GM18508 (cell line): ENCODE results near the gene MPEG1.

ENCODE experiments used
- ATAC-seq: cut with Tn5 transposase; IDR thresholded peaks from one replicate; pipeline ENCODE4 v1.9.1; 2021; ENCODE audit warnings: moderate number of reproducible peaks; ENCODE audit not compliant: insufficient read depth, unreplicated experiment

MPEG1 gene

DNA sequence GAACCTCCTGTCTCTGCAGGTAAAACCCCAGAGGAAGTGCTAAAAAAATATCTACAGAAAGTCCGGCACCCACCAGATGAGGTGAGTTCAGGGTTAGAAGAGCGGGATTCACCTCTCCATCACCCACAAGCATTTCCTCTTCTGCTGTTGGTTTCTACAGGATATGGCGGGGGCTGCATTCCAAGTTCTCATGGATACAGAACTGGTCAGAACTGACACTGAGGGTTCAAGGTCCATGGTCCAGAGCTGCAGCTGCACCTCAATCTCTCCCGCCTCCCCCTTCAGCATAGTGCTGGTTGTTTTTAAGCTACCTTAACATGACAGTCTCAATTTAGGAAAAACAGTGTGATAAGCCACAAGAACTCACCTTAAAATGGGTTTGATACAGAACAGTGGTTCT, 21.6 kb downstream of the MPEG1 start:
- ATAC-seq = no peak

DNA sequence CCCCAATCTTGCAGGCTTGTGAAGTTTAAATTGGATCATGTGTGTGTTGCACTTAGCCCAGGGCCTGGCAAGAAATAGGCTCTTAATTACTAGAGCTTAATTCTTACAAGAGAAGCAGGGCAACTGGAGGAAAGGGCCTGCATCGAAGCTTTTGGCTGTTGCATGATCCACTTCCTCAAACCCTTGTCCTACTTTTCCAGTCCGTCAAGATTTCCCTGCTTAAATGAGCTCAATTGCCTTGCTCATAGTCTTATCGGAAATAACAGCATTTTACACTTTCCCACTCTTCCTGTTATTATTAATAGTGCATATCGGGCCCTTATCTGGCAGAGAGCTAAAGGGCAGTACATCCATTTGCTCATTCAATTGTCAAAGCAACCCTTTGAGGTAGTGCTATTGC, 22.7 kb downstream of the MPEG1 start:
- ATAC-seq = no peak

DNA sequence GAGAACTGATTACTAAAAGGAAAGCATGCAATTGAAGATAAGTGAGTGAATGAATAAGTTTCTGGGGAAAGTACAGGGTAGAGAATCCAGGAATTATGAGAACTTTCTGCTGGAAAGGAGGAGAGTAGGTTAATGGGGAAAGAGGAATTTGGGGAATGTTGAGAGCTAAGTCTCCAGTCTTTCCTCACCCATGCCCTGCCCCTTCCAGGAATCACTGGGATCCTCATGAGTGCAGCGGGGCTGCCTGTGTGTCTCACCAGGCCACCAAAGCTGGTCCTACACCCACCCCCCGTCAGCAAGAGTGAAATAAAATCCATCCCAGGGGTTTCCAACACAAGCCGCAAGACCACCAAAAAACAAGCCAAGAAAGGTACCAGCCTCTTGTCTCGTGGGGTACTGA, 23.8 kb downstream of the MPEG1 start:
- no peak for ATAC-seq

DNA sequence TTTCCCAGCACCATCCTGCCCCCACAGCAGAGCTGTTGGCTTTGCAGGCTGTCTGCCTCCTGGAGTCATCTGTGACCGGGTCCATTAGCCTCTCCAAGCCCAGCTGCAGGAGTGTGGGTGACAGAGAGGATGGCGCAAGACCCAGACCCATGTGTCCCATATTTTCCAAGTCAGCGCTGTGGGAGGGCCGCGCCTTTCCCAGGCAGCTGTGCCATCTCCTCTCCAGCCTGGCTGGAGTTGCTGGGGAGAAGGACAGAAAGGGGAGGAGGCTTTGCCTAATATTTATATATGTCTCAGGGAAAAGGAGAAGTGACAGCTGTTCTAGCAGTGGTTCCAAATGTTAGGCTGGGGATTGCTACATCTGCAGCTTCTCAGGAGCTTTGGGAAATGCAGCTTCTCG, 25.1 kb downstream of the MPEG1 start:
- ATAC-seq = no peak

DNA sequence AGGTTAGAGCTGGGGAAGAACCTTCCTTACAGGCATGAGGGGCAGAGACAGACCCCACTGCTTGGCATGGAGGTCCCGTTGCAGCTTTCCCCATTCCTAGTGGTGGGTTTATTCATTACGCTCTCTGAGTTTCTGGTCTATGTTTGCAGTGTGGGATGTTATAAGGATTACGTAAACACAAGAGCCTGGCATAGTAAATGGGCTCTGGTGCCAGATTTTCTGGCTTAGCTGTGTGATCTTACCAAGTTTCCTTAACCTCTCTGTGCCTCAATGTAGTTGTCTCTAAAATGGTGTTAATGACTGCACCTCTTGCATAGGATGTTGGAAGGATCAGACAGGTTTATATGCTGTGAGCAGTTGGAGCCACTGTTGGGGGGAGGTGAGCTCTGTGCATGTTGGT, 25.7 kb downstream of the MPEG1 start:
- ATAC-seq = no peak

DNA sequence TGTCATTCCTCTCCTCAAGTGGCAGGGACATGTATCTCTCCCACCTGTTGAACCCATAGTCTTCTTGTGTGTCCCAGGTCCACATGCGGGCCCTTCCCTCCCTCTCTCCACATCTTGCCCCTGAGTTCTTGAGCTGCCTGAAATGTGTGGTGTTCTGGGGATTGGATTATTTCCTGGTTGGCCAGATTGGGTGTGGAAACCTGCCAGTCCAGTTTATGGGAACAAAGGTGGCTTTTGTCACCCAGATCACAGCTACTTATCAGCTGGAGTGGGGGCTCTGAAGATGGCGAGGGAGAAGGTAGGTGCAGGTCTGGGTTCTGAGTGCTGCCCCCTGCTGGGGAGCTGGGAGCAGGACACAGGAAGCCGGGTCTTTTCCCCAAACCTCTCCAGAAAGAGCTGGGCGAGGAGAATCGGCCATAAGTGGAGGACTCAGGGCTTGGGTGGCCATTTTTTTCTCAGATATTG, 26.6 kb downstream of the MPEG1 start:
- ATAC-seq = no peak

DNA sequence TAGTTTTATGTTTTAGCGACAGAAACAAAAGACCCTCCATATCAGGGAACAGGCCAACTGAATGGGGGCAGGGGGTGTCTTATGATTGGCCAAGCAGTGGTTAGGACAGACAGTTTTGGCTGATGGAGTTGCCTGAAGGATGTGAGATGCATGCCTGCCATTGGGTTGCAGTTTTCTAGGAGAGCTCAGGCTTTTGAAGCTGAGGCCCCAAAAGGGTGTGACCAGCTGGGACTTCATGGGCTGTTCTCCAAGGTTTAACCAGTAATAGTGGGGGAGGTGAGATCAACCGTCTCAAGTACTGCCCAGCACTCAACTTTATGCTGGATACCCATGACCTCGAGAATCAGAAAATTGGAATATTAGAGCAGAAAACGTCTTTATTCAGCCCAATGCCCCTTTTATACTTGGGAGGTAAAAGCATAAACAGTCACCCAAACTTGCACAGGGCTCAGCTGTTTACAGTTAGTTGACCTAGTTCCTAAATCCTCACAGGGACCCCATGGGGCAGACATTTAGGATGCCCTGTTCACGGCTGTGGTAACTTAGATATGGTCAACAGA, 27.3 kb downstream of the MPEG1 start:
- no peak for ATAC-seq

DNA sequence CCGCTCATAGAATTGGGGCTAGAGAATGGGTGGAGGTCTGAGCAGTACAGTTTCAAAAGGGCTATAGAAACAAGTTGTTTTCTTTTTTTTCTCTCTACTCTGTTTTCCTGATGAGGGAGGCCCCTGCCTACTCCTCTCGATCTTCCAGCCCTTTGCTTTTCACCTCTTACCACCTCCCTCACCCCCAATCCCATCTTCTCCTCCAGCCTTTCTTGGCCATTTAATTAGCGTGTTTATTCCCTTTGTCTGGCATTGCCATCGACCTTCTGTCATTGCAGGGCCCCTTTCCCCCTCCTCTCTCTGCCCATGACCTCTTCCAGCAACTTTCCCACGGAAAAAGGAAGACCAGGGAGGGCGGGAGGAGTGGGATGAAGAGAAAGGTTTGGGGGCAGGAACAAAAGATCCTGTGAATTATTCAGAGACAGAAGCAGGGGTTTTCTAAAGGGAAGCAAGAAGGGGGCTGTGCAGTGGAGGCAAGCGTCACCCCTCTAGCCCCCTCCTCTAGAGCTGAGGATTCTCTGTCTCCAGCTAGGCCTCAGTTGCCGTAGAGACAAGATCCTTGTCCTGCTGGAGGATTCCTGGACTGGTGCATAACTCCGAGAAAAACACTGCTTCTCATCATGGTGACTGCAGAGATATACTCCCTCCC, 27.9 kb downstream of the MPEG1 start:
- ATAC-seq = no peak

DNA sequence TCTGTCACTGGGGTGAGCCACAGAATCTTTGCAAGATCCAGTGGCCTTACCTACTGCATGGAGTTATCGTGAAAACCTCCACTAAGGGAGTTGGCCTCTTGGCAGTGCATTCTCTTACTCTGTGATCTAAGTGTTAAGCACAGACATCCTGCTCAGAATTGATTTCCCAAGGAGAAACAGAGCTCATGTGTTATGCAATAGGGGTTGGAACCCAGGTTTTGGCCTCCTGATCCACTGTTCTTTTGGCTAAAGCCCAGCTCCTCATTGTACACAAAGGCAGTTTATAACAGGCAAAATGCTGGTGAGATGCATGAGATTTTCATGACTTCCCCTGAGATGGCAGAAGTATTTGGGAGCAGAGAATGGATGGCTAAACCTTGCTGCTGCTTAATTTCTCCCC, 29.0 kb downstream of the MPEG1 start:
- no peak for ATAC-seq

DNA sequence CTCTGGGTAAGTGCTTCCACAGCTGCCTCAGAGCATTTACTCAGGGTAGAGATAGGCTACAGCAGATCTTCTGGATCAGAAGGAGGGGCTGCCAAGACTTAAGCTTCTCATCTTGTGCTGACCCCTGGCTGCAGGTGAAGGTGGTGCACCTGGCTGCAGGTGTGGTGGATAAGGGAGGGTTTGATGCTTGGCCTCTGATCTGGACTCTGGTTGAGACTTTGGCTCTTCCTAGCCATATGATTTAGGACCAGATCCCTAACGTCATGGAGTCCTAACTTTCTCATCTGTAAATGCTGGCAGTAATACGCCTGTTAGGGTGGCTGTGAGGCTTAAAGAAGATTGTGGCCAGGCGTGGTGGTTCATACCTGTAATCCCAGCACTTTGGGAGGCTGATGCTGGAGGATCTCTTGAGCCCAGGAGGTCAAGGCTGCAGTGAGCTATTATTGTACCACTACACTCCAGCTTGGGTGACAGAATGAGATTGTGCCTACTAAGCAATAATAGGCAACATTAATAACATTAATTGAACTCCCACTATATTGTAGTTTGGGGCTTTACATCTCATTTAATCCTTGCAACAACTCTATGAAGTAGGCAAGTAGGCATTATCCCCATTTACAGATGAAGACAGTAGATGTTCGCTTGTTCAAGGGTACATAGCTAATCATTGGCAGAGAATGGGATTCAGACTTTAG, 30.1 kb downstream of the MPEG1 start:
- ATAC-seq = no peak

DNA sequence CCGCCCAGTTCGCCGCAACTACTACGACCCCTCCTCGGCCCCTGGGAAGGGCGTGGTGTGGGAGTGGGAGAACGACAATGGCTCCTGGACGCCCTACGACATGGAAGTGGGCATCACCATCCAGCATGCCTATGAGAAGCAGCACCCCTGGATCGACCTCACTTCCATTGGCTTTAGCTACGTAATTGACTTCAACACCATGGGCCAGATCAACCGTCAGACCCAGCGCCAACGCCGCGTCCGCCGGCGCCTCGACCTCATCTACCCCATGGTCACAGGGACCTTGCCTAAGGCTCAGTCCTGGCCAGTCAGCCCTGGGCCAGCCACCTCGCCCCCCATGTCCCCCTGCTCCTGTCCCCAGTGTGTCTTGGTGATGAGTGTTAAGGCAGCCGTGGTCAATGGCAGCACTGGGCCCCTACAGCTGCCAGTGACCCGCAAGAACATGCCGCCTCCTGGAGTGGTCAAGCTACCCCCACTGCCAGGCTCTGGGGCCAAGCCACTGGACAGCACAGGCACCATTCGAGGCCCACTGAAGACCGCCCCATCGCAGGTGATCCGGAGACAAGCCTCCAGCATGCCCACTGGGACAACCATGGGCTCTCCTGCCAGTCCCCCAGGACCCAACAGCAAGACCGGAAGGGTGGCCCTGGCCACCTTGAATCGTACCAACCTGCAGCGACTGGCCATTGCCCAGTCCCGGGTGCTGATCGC, 30.8 kb downstream of the MPEG1 start:
- ATAC-seq = no peak

DNA sequence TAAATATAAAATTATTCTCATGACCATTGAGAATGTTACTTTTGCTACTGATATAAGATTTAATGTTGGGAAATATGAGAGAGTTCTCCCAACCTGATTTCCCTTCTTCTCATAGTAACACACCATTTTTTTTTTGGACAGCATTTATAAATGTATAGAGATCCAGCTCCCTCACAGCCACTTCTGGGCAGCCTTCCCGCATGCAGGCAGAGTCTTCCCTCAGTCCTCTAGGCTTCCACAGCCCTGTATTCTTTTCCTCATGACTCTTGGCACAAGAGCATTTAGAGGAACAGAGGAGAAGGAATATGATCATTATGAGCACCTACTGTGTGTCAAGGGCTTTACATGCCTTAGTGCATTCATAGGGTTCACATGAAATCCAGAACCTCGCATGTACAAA, 31.8 kb downstream of the MPEG1 start:
- no peak for ATAC-seq

DNA sequence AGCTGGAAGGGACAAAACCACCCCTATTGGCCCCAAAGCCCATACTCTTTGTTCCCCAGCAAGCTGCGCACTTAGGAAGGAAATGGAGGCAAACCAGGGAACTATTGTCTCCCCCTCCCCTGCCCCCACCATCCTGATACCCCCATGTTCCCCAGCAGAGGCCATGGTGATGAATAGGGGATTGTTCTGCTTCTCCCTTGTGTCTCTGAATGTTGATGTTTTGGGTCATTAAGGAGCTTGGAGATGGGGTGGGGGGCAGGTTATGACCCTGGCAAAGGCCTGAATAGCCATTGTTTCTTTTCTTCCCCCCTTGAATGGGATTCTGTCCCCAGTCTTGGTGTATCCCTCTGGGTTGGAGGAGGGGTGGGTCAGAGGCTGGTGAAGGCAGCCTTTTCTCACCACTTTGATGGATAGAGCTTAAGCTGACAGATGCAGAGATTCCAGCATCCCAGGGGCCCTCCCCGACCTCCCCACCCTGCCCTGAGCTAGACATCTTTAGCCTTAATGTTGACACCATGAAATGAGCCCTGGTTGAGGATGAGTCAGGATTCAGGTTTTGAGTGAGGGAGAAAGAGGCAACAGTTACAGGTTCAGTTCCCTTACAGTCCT, 32.5 kb downstream of the MPEG1 start:
- ATAC-seq = no peak

DNA sequence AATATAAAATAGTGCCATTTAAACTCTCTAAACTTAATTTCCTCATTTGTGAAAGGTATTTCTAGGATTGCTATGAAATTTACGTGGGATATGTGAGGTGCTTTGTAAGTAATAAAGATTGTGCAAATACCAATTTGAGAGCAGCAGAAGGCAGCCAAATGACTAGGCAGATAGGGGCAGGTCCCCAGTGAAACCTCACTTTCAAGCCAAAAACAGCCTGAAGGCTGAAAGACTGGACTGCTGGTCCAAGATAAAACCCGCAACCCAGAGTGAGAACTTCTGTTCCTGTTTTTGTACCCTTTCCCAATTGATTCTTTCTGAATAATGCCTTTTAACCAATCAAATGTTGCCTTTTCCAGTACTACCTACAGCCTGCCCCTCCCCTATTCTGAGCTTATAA, 33.6 kb downstream of the MPEG1 start:
- no peak for ATAC-seq

DNA sequence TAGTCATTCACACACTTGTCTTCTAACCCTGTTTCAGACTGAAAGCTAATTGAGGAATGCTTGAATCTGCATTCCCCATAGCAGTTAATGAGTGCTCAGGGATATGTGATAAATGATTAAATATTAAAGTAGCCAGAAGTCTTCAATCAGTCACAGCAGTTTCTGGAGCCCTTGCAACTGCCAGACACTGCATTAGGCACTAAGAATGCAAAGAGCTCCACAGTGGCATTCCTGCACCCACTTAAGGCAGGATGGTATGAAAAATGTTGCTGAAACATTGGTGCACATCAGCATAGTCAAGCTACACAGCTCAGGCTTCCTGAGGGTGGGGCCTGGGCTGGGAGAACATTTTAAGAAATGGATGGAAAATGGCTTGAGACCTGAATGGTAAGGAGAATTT, 34.3 kb downstream of the MPEG1 start:
- no peak for ATAC-seq

DNA sequence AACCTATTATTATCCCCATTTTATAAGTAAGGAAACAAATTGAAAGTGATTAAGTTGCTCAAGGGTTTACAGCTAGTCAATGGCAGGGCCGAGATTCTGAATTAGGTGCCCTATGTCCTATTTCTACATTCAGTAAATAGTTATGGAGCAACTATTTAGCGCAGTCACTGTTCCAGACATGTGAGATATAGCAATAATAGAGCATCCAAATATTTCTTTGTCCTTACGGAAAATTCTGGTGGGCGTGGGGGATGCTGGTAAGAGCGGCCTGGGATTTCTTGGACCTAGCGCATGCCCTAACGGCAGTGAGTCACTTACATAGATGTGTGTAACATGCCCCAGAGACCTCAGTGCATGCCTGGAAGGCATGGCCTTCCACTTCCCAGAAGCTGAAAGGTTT, 36.4 kb downstream of the MPEG1 start:
- ATAC-seq = no peak

DNA sequence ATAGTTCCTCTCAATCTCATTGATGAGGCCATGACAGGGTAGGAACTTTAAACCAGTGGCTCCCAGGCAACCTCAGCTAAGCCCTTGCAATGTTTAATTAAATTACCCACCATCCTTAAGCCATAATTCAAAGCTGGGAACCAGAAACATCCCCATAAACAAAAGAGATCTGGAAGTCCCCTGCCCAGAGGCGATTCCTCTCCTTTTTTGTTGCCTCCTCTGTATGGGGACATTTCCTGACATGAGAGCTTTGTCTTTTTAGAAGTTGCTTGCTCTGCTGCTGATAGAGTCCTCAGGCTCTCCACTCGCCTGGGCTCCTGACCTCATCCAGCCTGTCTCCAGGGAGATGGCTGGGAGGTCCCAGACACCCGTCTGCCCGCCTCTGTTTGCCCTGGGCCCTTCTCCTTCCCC, 37.6 kb downstream of the MPEG1 start:
- no peak for ATAC-seq

DNA sequence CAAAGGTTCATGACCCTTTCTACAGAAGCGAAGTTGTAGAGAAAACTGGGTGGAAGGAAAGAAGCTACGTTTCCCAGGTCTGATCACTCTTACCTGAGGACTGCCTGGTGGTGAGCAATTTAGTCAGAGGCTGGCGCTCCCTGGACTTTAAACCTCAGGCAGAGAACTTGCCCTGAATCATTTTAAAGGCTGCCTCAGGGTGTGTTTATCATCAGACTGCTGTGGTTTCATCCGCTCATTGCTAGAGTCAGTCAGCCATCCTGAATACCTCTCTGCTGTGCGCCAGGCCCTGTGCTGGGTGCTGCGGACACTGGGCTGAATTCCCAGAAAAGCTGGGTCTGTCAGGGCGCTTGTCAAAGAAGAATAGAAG, 38.1 kb downstream of the MPEG1 start:
- ATAC-seq = no peak

DNA sequence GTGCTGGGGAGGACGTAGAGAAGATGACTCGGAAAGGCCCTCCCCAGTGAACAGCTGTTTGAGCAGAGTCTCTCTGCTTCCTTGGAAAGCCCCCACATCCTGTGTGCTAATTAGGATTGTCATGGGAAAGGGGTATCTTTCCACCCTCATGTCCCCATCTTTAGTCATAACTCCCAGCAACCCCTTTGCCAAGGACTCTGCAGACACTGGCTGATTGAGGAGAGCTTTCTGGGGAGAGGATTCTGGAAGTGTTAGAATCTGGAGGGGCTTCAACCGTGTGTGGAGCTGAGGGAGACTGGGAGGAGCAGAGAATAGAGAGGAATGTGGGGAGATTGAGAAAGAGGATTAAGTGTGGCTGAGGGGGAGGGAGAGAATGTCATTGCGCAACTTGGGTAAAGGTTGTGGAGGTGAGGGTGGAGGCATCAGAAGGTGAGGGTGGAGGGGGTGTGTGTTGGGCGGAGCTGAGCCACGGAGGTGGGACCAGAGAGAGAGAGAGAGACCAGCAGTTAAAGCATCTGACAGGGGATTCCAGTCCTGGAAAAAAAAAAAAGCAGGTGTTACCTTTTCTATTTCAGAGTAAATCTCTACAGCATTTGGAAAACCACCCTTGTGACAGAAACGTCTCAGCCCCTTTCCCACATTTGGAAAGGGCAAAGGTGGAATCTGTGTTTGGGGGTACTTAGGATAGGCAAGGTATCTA, 38.6 kb downstream of the MPEG1 start:
- no peak for ATAC-seq
